GM23338 (cell line): ENCODE data around the gene APOL5. TPM values are rescaled to one million over a fixed set of nuclear protein-coding genes. Genes with fewer than 3 reads are reported as not detected.

Experiments
- ATAC-seq: fragments of 200-7000 bp; cut with Tn5 transposase; 3 replicates; pipeline ENCODE4 v1.9.1; 2020
- DNase-seq: peaks from one replicate; pipeline ENCODE4 v3.0.0-alpha.2; 2015; ENCODE audit warnings: low spot score
- H2AFZ ChIP-seq: fragments of 200-600 bp; sonication (generic); 2 replicates; pipeline ENCODE4 v1.8.0; 2016; ENCODE audit warnings: antibody characterized with exemption, mild to moderate bottlenecking, moderate library complexity
- H3F3A ChIP-seq: fragments of 200-600 bp; sonication (generic); replicated peaks from 2 replicates; pipeline ENCODE4 v1.8.0; 2017; ENCODE audit warnings: antibody characterized with exemption, mixed run types, low read depth
- H3K27ac ChIP-seq: fragments of 200-600 bp; sonication (generic); 2 replicates; pipeline ENCODE4 v1.6.1; 2016; ENCODE audit warnings: low read depth
- H3K27me3 ChIP-seq: fragments of 200-600 bp; sonication (generic); 2 replicates; pipeline ENCODE4 v1.8.0; 2016; ENCODE audit warnings: mild to moderate bottlenecking, mixed run types, moderate library complexity; ENCODE audit not compliant: insufficient read depth
- H3K36me3 ChIP-seq: fragments of 200-600 bp; sonication (generic); 2 replicates; pipeline ENCODE4 v1.8.0; 2016; ENCODE audit warnings: mild to moderate bottlenecking; ENCODE audit not compliant: insufficient read depth
- H3K4me1 ChIP-seq: fragments of 200-600 bp; sonication (generic); 2 replicates; pipeline ENCODE4 v1.8.0; 2016; ENCODE audit warnings: mild to moderate bottlenecking, moderate library complexity; ENCODE audit not compliant: insufficient read depth
- H3K4me2 ChIP-seq: fragments of 200-600 bp; sonication (generic); 2 replicates; pipeline ENCODE4 v1.7.1; 2017; ENCODE audit warnings: mixed run types
- H3K4me3 ChIP-seq: fragments of 200-600 bp; sonication (generic); 2 replicates; pipeline ENCODE4 v1.6.1; 2016; ENCODE audit warnings: mixed run types
- H3K79me2 ChIP-seq: fragments of 200-600 bp; sonication (generic); replicated peaks from 2 replicates; pipeline ENCODE4 v1.8.0; 2017; ENCODE audit warnings: mild to moderate bottlenecking; ENCODE audit not compliant: insufficient read depth
- H3K9me2 ChIP-seq: fragments of 200-600 bp; sonication (generic); 2 replicates; pipeline ENCODE4 v1.8.0; 2017; ENCODE audit not compliant: insufficient read depth
- H4K20me1 ChIP-seq: fragments of 200-600 bp; sonication (generic); replicated peaks from 2 replicates; pipeline ENCODE4 v1.8.0; 2017; ENCODE audit warnings: mild to moderate bottlenecking; ENCODE audit not compliant: insufficient read depth
- H3K27ac Mint-ChIP-seq: 2 replicates; pipeline ENCODE4 v1.8.0; 2020; ENCODE audit warnings: inconsistent platforms, mild to moderate bottlenecking, moderate library complexity, mixed read lengths
- H3K27me3 Mint-ChIP-seq: 3 replicates; pipeline ENCODE4 v1.8.0; 2022; ENCODE audit warnings: low read depth, mild to moderate bottlenecking, moderate library complexity, mixed read lengths, inconsistent platforms; ENCODE audit not compliant: insufficient read depth, poor library complexity
- H3K36me3 Mint-ChIP-seq: 3 replicates; pipeline ENCODE4 v1.8.0; 2021; ENCODE audit warnings: low read depth, mild to moderate bottlenecking, inconsistent platforms, moderate library complexity, mixed read lengths
- H3K4me1 Mint-ChIP-seq: 3 replicates; pipeline ENCODE4 v1.8.0; 2020; ENCODE audit warnings: mild to moderate bottlenecking, inconsistent platforms, mixed read lengths
- H3K4me3 Mint-ChIP-seq: 3 replicates; pipeline ENCODE4 v1.8.0; 2021; ENCODE audit warnings: moderate library complexity, mild to moderate bottlenecking, inconsistent platforms, mixed read lengths
- H3K9me3 Mint-ChIP-seq: 3 replicates; pipeline ENCODE4 v1.8.0; 2020; ENCODE audit warnings: moderate library complexity, mild to moderate bottlenecking, inconsistent platforms, mixed read lengths
- CREB1 ChIP-seq: fragments of 250-450 bp; sonication (Bioruptor Pico); IDR thresholded peaks from 2 replicates; pipeline ENCODE4 v1.5.0; 2020; ENCODE audit warnings: low read depth, mild to moderate bottlenecking, moderate library complexity
- EZH2 ChIP-seq: fragments of 200-600 bp; sonication (generic); IDR thresholded peaks from one replicate; pipeline ENCODE4 v1.8.0; 2017; ENCODE audit warnings: antibody characterized with exemption, mild to moderate bottlenecking, low read depth; ENCODE audit not compliant: unreplicated experiment
- EZH2phosphoT487 ChIP-seq: fragments of 200-600 bp; sonication (generic); IDR thresholded peaks from one replicate; pipeline ENCODE4 v1.8.1; 2018; ENCODE audit warnings: antibody characterized with exemption; ENCODE audit not compliant: unreplicated experiment
- JUNB ChIP-seq: IDR thresholded peaks from one replicate; pipeline ENCODE4 v1.6.1; 2016; ENCODE audit warnings: antibody characterized with exemption; ENCODE audit not compliant: unreplicated experiment
- NANOG ChIP-seq: IDR thresholded peaks from 2 replicates; pipeline ENCODE4 v1.6.1; 2016; ENCODE audit warnings: antibody characterized with exemption, borderline replicate concordance
- POLR2AphosphoS5 ChIP-seq: IDR thresholded peaks from 2 replicates; pipeline ENCODE4 v1.6.1; 2016; ENCODE audit warnings: antibody characterized with exemption, low read depth
- STAT1 ChIP-seq: IDR thresholded peaks from one replicate; pipeline ENCODE4 v1.6.1; 2016; ENCODE audit warnings: antibody characterized with exemption; ENCODE audit not compliant: unreplicated experiment
- ZNF114 ChIP-seq: fragments of 250-450 bp; sonication (Bioruptor Pico); IDR thresholded peaks from 2 replicates; pipeline ENCODE4 v1.5.0; 2020; ENCODE audit warnings: mild to moderate bottlenecking, moderate library complexity
- ZNF331 ChIP-seq: fragments of 250-450 bp; sonication (Bioruptor Pico); IDR thresholded peaks from 2 replicates; pipeline ENCODE4 v1.5.0; 2020; ENCODE audit warnings: low read depth, mild to moderate bottlenecking, moderate library complexity
- polyA plus RNA-seq: library from polyadenylated mRNA; unstranded; fragments of >200 nt; fragmentation: Nextera tagmentation; extraction: Ambion mirVana; gene quantifications from 2 replicates; pipeline ENCODE4 v1.2.1, GENCODE V29; 2016
- total RNA-seq: library from RNA; depleted of rRNA; stranded (reverse); fragments of >200 nt; shearing (Covaris generic); gene quantifications from 2 replicates; pipeline ENCODE4 v1.2.3, GENCODE V29; 2014
- TF ChIP-seq, protein P1 (sequence below), 2 experiments: fragments of 200-600 bp in 1 of 2; sonication (generic) in 1 of 2; conservative IDR thresholded peaks; 2 replicates each; pipeline versions ENCODE4 v1.5.1 to v1.6.1; 2016 to 2017; ENCODE audit warnings: antibody characterized with exemption in 2 of 2, low read depth in 2 of 2, mild to moderate bottlenecking in 2 of 2, moderate library complexity in 1 of 2
- TF ChIP-seq, protein P2 (sequence below): IDR thresholded peaks from 2 replicates; pipeline ENCODE4 v1.6.1; 2016; ENCODE audit warnings: antibody characterized with exemption
- TF ChIP-seq, protein P3 (sequence below): fragments of 250-450 bp; sonication (Bioruptor Pico); IDR thresholded peaks from 2 replicates; pipeline ENCODE4 v1.5.0; 2020; ENCODE audit warnings: mild to moderate bottlenecking, moderate library complexity
- TF ChIP-seq, protein P4 (sequence below): IDR thresholded peaks from one replicate; pipeline ENCODE4 v1.6.1; 2018; ENCODE audit warnings: antibody characterized with exemption; ENCODE audit not compliant: unreplicated experiment

APOL5 gene
- total and polyA plus RNA-seq, 2 experiments from 2014 or later = not detected

DNA sequence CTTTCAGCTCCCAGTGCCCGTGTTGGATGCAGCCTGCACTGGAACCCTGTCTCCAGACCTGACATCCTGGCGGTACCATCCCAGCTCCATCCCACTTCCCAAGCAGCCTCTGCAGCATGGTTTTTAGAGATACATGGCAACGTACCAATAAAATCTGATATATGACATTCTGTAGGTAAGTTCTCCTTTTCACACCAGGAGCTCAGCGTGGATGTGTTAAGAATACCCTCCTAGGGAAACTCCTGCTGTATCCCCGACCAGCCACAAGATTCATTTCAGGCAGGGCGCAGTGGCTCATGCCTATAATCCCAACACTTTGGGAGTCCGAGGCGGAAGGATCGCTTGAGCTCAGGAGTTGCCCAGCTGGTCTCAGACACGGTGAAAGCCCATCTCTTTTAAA is 15.4 kb downstream of the APOL5 start:
- H3K4me3 Mint-ChIP-seq = no peak overlapping the region
- peaks cover 7% of the 10 kb centered on the region; the same call in 1 of the 3 replicates for H3K9me3 Mint-ChIP-seq
- Histone ChIP-seq H4K20me1 (no peaks in the 10 kb centered on the region), H3F3A (no peaks in the 10 kb centered on the region), H3K4me2 (no peak overlapping the region), H3K4me1 (no peaks in the 10 kb centered on the region), H3K79me2 (no peaks in the 10 kb centered on the region), H2AFZ (no peak overlapping the region; the same call in 1 of the 2 replicates), H3K4me3 (no peak overlapping the region), H3K27ac (no peak overlapping the region), H3K36me3 (no peaks in the 10 kb centered on the region), H3K9me2 (no peaks in the 10 kb centered on the region), H3K27me3 (no peaks in the 10 kb centered on the region)
- ATAC-seq (no peak), DNase-seq (no peak)
- H3K36me3 Mint-ChIP-seq = peaks cover 26% of the 10 kb centered on the region
- peaks cover 7% of the 10 kb centered on the region for H3K27me3 Mint-ChIP-seq
- TF ChIP-seq, protein P1, sequence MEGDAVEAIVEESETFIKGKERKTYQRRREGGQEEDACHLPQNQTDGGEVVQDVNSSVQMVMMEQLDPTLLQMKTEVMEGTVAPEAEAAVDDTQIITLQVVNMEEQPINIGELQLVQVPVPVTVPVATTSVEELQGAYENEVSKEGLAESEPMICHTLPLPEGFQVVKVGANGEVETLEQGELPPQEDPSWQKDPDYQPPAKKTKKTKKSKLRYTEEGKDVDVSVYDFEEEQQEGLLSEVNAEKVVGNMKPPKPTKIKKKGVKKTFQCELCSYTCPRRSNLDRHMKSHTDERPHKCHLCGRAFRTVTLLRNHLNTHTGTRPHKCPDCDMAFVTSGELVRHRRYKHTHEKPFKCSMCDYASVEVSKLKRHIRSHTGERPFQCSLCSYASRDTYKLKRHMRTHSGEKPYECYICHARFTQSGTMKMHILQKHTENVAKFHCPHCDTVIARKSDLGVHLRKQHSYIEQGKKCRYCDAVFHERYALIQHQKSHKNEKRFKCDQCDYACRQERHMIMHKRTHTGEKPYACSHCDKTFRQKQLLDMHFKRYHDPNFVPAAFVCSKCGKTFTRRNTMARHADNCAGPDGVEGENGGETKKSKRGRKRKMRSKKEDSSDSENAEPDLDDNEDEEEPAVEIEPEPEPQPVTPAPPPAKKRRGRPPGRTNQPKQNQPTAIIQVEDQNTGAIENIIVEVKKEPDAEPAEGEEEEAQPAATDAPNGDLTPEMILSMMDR (conservative IDR thresholded peaks at IDR 0.05; ENCODE audit: low read depth in 2 of 2) = no peak
- TF ChIP-seq EZH2phosphoT487 (no peak), ZNF114 (CRISPR knock-in tag) (no peak), EZH2 (no peak), STAT1 (no peak), POLR2AphosphoS5 (no peak), JUNB (no peak), NANOG (no peak), CREB1 (CRISPR knock-in tag) (no peak), ZNF331 (CRISPR knock-in tag) (no peak)
- TF ChIP-seq, protein P2, sequence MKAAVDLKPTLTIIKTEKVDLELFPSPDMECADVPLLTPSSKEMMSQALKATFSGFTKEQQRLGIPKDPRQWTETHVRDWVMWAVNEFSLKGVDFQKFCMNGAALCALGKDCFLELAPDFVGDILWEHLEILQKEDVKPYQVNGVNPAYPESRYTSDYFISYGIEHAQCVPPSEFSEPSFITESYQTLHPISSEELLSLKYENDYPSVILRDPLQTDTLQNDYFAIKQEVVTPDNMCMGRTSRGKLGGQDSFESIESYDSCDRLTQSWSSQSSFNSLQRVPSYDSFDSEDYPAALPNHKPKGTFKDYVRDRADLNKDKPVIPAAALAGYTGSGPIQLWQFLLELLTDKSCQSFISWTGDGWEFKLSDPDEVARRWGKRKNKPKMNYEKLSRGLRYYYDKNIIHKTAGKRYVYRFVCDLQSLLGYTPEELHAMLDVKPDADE = no peak
- TF ChIP-seq, protein P3, sequence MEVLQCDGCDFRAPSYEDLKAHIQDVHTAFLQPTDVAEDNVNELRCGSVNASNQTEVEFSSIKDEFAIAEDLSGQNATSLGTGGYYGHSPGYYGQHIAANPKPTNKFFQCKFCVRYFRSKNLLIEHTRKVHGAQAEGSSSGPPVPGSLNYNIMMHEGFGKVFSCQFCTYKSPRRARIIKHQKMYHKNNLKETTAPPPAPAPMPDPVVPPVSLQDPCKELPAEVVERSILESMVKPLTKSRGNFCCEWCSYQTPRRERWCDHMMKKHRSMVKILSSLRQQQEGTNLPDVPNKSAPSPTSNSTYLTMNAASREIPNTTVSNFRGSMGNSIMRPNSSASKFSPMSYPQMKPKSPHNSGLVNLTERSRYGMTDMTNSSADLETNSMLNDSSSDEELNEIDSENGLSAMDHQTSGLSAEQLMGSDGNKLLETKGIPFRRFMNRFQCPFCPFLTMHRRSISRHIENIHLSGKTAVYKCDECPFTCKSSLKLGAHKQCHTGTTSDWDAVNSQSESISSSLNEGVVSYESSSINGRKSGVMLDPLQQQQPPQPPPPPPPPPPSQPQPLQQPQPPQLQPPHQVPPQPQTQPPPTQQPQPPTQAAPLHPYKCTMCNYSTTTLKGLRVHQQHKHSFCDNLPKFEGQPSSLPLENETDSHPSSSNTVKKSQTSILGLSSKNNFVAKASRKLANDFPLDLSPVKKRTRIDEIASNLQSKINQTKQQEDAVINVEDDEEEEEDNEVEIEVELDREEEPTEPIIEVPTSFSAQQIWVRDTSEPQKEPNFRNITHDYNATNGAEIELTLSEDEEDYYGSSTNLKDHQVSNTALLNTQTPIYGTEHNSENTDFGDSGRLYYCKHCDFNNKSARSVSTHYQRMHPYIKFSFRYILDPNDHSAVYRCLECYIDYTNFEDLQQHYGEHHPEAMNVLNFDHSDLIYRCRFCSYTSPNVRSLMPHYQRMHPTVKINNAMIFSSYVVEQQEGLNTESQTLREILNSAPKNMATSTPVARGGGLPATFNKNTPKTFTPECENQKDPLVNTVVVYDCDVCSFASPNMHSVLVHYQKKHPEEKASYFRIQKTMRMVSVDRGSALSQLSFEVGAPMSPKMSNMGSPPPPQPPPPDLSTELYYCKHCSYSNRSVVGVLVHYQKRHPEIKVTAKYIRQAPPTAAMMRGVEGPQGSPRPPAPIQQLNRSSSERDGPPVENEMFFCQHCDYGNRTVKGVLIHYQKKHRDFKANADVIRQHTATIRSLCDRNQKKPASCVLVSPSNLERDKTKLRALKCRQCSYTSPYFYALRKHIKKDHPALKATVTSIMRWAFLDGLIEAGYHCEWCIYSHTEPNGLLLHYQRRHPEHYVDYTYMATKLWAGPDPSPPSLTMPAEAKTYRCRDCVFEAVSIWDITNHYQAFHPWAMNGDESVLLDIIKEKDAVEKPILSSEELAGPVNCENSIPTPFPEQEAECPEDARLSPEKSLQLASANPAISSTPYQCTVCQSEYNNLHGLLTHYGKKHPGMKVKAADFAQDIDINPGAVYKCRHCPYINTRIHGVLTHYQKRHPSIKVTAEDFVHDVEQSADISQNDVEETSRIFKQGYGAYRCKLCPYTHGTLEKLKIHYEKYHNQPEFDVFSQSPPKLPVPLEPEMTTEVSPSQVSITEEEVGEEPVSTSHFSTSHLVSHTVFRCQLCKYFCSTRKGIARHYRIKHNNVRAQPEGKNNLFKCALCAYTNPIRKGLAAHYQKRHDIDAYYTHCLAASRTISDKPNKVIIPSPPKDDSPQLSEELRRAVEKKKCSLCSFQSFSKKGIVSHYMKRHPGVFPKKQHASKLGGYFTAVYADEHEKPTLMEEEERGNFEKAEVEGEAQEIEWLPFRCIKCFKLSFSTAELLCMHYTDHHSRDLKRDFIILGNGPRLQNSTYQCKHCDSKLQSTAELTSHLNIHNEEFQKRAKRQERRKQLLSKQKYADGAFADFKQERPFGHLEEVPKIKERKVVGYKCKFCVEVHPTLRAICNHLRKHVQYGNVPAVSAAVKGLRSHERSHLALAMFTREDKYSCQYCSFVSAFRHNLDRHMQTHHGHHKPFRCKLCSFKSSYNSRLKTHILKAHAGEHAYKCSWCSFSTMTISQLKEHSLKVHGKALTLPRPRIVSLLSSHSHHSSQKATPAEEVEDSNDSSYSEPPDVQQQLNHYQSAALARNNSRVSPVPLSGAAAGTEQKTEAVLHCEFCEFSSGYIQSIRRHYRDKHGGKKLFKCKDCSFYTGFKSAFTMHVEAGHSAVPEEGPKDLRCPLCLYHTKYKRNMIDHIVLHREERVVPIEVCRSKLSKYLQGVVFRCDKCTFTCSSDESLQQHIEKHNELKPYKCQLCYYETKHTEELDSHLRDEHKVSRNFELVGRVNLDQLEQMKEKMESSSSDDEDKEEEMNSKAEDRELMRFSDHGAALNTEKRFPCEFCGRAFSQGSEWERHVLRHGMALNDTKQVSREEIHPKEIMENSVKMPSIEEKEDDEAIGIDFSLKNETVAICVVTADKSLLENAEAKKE (CRISPR knock-in tag) = no peak
- TF ChIP-seq, protein P4, sequence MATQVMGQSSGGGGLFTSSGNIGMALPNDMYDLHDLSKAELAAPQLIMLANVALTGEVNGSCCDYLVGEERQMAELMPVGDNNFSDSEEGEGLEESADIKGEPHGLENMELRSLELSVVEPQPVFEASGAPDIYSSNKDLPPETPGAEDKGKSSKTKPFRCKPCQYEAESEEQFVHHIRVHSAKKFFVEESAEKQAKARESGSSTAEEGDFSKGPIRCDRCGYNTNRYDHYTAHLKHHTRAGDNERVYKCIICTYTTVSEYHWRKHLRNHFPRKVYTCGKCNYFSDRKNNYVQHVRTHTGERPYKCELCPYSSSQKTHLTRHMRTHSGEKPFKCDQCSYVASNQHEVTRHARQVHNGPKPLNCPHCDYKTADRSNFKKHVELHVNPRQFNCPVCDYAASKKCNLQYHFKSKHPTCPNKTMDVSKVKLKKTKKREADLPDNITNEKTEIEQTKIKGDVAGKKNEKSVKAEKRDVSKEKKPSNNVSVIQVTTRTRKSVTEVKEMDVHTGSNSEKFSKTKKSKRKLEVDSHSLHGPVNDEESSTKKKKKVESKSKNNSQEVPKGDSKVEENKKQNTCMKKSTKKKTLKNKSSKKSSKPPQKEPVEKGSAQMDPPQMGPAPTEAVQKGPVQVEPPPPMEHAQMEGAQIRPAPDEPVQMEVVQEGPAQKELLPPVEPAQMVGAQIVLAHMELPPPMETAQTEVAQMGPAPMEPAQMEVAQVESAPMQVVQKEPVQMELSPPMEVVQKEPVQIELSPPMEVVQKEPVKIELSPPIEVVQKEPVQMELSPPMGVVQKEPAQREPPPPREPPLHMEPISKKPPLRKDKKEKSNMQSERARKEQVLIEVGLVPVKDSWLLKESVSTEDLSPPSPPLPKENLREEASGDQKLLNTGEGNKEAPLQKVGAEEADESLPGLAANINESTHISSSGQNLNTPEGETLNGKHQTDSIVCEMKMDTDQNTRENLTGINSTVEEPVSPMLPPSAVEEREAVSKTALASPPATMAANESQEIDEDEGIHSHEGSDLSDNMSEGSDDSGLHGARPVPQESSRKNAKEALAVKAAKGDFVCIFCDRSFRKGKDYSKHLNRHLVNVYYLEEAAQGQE = no peak
- no peak overlapping the region for H3K27ac Mint-ChIP-seq
- H3K4me1 Mint-ChIP-seq = peaks cover 8% of the 10 kb centered on the region; the same call in 1 of the 3 replicates
